MM.1S (cell line): ENCODE results near the gene SLC2A13.

Experiments used
- EZH2phosphoT487 ChIP-seq: fragments of 300-600 bp; sonication (generic); IDR thresholded peaks from 2 replicates; pipeline ENCODE4 v1.6.1; 2018; ENCODE audit warnings: antibody characterized with exemption, low read length
- TF ChIP-seq, protein P1 (sequence below): fragments of 300-600 bp; sonication (generic); IDR thresholded peaks from 2 replicates; pipeline ENCODE4 v1.5.1; 2016; ENCODE audit warnings: antibody characterized with exemption, low read length, mixed read lengths

DNA sequence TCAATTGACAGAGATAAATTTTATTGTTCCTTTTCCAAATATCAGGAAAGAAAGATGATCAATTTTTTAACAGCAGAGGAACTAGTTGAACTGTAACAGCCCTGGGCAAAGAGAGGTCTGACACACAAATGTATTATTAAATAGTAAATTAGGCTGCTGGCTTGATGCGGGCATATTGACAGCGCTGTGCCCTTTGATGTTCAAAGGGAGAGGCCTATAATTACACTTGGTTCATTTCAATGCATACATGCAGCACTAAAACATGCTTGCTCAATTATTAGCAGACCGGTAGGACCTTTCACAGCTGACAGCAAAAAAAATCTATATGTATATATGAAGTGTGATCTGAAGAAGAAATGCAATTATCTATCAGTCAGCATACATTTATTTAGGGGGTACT lies 219.8 kb downstream of the SLC2A13 start:
- TF ChIP-seq, protein P1, sequence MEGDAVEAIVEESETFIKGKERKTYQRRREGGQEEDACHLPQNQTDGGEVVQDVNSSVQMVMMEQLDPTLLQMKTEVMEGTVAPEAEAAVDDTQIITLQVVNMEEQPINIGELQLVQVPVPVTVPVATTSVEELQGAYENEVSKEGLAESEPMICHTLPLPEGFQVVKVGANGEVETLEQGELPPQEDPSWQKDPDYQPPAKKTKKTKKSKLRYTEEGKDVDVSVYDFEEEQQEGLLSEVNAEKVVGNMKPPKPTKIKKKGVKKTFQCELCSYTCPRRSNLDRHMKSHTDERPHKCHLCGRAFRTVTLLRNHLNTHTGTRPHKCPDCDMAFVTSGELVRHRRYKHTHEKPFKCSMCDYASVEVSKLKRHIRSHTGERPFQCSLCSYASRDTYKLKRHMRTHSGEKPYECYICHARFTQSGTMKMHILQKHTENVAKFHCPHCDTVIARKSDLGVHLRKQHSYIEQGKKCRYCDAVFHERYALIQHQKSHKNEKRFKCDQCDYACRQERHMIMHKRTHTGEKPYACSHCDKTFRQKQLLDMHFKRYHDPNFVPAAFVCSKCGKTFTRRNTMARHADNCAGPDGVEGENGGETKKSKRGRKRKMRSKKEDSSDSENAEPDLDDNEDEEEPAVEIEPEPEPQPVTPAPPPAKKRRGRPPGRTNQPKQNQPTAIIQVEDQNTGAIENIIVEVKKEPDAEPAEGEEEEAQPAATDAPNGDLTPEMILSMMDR = no peak
- no peak for TF ChIP-seq EZH2phosphoT487
